Measurements from ENCODE around the gene WAPL. TPM values are rescaled to one million over a fixed set of nuclear protein-coding genes. Genes with fewer than 3 reads are reported as not detected.
A peak's percentile ranks its signal among the peaks of the same experiment; 100 is the strongest.

The WAPL gene
- polyA plus RNA-seq, 1 donor (not counting 4 experiments of a cell fraction or from before 2014, with no cell fraction given): 26.2 TPM

DNA sequence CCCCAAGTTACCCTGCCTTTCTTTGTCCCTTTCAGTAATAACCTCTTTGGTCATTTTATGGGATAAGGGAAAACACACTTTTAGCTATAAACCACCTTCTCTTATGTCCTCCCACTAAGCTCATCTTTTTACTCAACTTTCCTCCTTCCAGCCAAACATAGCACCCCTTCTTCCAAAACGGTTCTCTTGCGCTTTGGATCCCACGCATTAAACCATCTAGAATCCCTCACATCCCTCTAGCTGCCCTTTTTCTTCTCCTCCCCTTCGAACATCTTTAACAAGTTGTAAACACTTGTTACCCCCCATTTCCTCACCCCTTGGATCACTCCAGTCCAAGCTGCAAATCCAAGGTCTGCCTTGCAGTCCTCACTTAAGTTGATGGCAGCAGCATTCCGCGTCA is 13.4 kb downstream of the WAPL start:
- Histone ChIP-seq H3K27ac (ENCODE audit: control insufficient read depth, insufficient read depth, low read length) (no peak overlapping the region), H3K4me1 (ENCODE audit: control insufficient read depth, extremely low read depth, insufficient read depth, low read length) (peaks cover 6% of the 10 kb centered on the region), H3K4me2 (ENCODE audit: control insufficient read depth, extremely low read depth, insufficient read depth, low read depth, low read length) (no peak overlapping the region), H3K27me3 (ENCODE audit: control insufficient read depth, extremely low read depth, insufficient read depth, low read length) (no peaks in the 10 kb centered on the region), H3K9me1 (ENCODE audit: control insufficient read depth, extremely low read depth, insufficient read depth, low read length) (no peaks in the 10 kb centered on the region), H3K9ac (ENCODE audit: control insufficient read depth, extremely low read depth, insufficient read depth, low read length) (no peak overlapping the region), H4K20me1 (ENCODE audit: control insufficient read depth, extremely low read depth, insufficient read depth, low read length) (peaks cover 6% of the 10 kb centered on the region), H3K79me2 (ENCODE audit: control insufficient read depth, insufficient read depth, low read length) (peaks cover 95% of the 10 kb centered on the region), H3K9me3 (ENCODE audit: control insufficient read depth, low read depth, low read length) (no peaks in the 10 kb centered on the region), H3K4me3 (ENCODE audit: control insufficient read depth in 2 of 3, extremely low read depth in 1 of 3, insufficient read depth in 2 of 3, low read depth in 1 of 3, low read length in 3 of 3) (no peak overlapping the region), H2AFZ (ENCODE audit: control insufficient read depth, low read length) (no peak overlapping the region), H3K36me3 (ENCODE audit: control insufficient read depth in 2 of 2, extremely low read depth in 1 of 2, insufficient read depth in 2 of 2, low read length in 2 of 2) (peaks cover 2 to 13% of the 10 kb centered on the region in 2 experiments)
- FAIRE-seq: peak; percentile 5
- no peak for TF ChIP-seq EZH2 (IDR thresholded peaks at IDR 0.05; ENCODE audit: low read length)
- no peak for TF ChIP-seq CTCF (optimal IDR thresholded peaks at IDR 0.05 in 1 of 3, IDR thresholded peaks at IDR 0.05 in 1 of 3, conservative IDR thresholded peaks at IDR 0.05 in 1 of 3; ENCODE audit: extremely low read depth in 1 of 3, insufficient read depth in 2 of 3, low read length in 3 of 3)
- dilution Hi-C loops (cut with MboI; ENCODE audit: extremely low pct_ligation_motif_present, low sequenced_read_pairs): no loop called here
- no peak for DNase-seq (ENCODE audit: low read depth, low spot score)

DNA sequence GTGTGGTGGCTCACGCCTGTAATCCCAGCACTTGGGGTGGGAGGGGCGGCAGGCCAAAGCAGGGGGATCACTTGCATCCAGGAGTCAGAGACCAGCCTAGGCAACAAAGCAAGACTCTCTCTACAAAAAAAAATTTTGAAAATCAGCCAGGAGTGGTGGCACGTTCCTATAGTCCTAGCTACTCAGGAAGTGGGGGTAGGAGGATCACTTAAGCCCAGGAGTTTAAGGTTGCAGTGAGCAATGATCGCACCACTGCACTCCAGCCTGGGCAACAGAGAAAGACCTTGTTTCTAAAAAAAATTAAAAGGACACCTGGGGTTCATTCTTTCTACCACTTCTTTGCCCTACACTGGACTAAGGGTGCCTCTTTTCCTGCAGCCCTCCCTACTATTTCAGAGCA is 15.1 kb downstream of the WAPL start:
- Histone ChIP-seq H3K4me3 (ENCODE audit: control insufficient read depth in 2 of 3, extremely low read depth in 1 of 3, insufficient read depth in 2 of 3, low read depth in 1 of 3, low read length in 3 of 3) (no peak overlapping the region), H3K4me1 (ENCODE audit: control insufficient read depth, extremely low read depth, insufficient read depth, low read length) (peaks cover 6% of the 10 kb centered on the region), H3K9me3 (ENCODE audit: control insufficient read depth, low read depth, low read length) (no peaks in the 10 kb centered on the region), H3K27me3 (ENCODE audit: control insufficient read depth, extremely low read depth, insufficient read depth, low read length) (no peaks in the 10 kb centered on the region), H3K27ac (ENCODE audit: control insufficient read depth, insufficient read depth, low read length) (no peak overlapping the region), H2AFZ (ENCODE audit: control insufficient read depth, low read length) (no peak overlapping the region), H3K79me2 (ENCODE audit: control insufficient read depth, insufficient read depth, low read length) (peaks cover 95% of the 10 kb centered on the region), H3K9ac (ENCODE audit: control insufficient read depth, extremely low read depth, insufficient read depth, low read length) (no peak overlapping the region), H3K36me3 (ENCODE audit: control insufficient read depth in 2 of 2, extremely low read depth in 1 of 2, insufficient read depth in 2 of 2, low read length in 2 of 2) (peaks cover 4 to 13% of the 10 kb centered on the region in 2 experiments), H3K4me2 (ENCODE audit: control insufficient read depth, extremely low read depth, insufficient read depth, low read depth, low read length) (no peak overlapping the region), H4K20me1 (ENCODE audit: control insufficient read depth, extremely low read depth, insufficient read depth, low read length) (peaks cover 4% of the 10 kb centered on the region), H3K9me1 (ENCODE audit: control insufficient read depth, extremely low read depth, insufficient read depth, low read length) (no peaks in the 10 kb centered on the region)
- dilution Hi-C loops (cut with MboI; ENCODE audit: extremely low pct_ligation_motif_present, low sequenced_read_pairs): no loop called here
- no peak for DNase-seq (ENCODE audit: low read depth, low spot score)
- no peak for TF ChIP-seq EZH2 (IDR thresholded peaks at IDR 0.05; ENCODE audit: low read length)
- TF ChIP-seq CTCF (optimal IDR thresholded peaks at IDR 0.05 in 1 of 3, IDR thresholded peaks at IDR 0.05 in 1 of 3, conservative IDR thresholded peaks at IDR 0.05 in 1 of 3; ENCODE audit: extremely low read depth in 1 of 3, insufficient read depth in 2 of 3, low read length in 3 of 3): no peak
- FAIRE-seq: no peak

Data from keratinocyte (primary cell).